Measurements from ENCODE around the gene TMIGD1.

The TMIGD1 gene, protein sequence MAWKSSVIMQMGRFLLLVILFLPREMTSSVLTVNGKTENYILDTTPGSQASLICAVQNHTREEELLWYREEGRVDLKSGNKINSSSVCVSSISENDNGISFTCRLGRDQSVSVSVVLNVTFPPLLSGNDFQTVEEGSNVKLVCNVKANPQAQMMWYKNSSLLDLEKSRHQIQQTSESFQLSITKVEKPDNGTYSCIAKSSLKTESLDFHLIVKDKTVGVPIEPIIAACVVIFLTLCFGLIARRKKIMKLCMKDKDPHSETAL

GRCh38 chr17:30333503-30334360 lies at the start of gene TMIGD1:
TMIGD1 (minus strand) TSS chr17:30334057; CDS start chr17:30332133, 1,924 bp downstream.
- no peak within 1 kb of the TSS for H3K4me3 ChIP-seq (ENCODE audit: low read depth, low read length)
- no peak for DNase-seq (ENCODE audit: low read depth)
- TF ChIP-seq CTCF (IDR thresholded peaks at IDR 0.05; ENCODE audit: insufficient read depth, low read depth, low read length, missing control alignments): no peak

GRCh38 chr17:30382345-30382744 lies 48.5 kb upstream of the TMIGD1 start:
- TF ChIP-seq CTCF (IDR thresholded peaks at IDR 0.05; ENCODE audit: insufficient read depth, low read depth, low read length, missing control alignments): no peak
- no peak for DNase-seq (ENCODE audit: low read depth)
- no peak overlapping the region for H3K4me3 ChIP-seq (ENCODE audit: low read depth, low read length)

DNA sequence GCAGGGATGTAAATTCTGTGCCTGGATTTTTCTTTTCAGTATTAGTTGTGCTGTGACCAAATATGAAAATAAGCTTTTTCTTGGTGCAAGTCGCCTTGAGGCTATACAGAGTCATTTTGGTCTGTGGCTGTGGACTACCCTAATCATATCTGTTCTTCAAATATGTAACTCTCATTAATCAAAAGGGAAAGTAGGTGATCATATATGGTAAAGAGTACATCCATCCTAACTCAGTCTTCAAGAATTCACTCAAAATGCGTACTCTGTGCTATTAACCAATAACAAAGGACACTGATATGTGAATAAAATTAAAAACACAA lies 47.4 kb upstream of the TMIGD1 start:
- DNase-seq (ENCODE audit: low read depth): no peak
- peak overlapping the region; percentile 12; the same call in 1 of the 2 replicates for H3K4me3 ChIP-seq (ENCODE audit: low read depth, low read length)
- TF ChIP-seq CTCF (IDR thresholded peaks at IDR 0.05; ENCODE audit: insufficient read depth, low read depth, low read length, missing control alignments): no peak

DNA sequence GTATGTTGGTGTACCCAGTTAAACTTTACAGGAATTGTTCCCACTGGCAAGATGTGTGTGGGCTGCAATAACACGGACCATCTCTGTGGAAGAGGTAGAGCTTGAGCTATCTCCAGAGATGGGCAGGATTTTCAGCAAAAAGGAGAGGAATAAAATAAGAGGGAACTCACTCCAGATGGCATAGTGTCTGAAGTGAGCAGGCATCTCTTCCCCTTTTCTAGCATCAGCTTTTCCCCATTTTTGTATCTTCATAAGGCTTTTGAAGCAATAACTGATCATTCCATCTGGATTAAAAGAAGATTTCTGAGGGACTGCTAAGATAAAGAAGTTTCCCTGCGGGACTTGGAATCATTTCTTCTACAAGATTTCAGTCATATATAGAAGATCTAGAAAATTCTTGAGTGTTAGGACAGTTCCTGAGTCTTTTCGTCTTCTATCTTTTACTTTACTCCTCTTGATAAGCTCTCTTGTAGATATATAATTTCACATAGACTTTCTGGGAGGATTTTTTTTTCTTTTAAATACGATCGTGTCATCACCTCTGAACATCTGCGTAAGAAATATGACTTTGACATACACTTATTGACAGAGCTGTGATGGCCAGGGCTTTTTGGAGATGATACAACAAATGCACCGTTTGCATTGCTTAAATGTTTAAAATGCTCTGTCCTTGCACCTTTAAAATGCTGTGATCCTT lies 46.9 kb upstream of the TMIGD1 start:
- no peak for TF ChIP-seq CTCF (IDR thresholded peaks at IDR 0.05; ENCODE audit: insufficient read depth, low read depth, low read length, missing control alignments)
- H3K4me3 ChIP-seq (ENCODE audit: low read depth, low read length): peak overlapping the region; percentile 83

DNA sequence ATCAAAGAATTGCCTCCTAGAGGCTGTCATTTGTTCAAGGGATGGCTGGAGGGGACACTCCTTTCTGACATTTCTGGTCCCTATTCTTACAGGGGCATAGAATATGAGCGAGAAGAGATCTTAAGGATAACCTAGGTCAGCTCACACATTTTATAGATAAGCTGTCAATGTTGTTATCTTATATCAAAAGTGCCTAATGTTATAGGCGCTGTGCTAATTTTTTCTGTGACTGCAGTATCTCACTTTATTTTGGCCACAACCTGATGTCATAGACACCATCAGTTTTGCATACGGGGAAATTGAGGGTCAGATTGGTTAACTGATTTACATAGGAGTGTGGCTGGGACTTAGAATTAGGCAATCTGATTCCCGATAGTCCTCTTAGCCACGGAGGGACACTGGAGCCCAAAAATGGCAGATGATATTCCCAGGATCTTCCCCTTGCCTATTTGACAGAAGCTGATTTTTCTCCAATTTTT lies 46.1 kb upstream of the TMIGD1 start:
- TF ChIP-seq CTCF (IDR thresholded peaks at IDR 0.05; ENCODE audit: insufficient read depth, low read depth, low read length, missing control alignments): no peak
- peak; percentile 48 for DNase-seq (ENCODE audit: low read depth)

More for the DNA sequence above, 46.9 kb upstream of the TMIGD1 start:
- DNase-seq (ENCODE audit: low read depth): no peak

GRCh38 chr17:30379303-30379902 lies 45.5 kb upstream of the TMIGD1 start:
- no peak for TF ChIP-seq CTCF (IDR thresholded peaks at IDR 0.05; ENCODE audit: insufficient read depth, low read depth, low read length, missing control alignments)
- peak overlapping the region; percentile 83 for H3K4me3 ChIP-seq (ENCODE audit: low read depth, low read length)
- DNase-seq (ENCODE audit: low read depth): peak; percentile 22

More for the DNA sequence above, 46.1 kb upstream of the TMIGD1 start:
- peak overlapping the region; percentile 83 for H3K4me3 ChIP-seq (ENCODE audit: low read depth, low read length)

Data from GM12865 (cell line).